ENCODE measurements around the gene PLEKHG3.

PLEKHG3 gene

DNA sequence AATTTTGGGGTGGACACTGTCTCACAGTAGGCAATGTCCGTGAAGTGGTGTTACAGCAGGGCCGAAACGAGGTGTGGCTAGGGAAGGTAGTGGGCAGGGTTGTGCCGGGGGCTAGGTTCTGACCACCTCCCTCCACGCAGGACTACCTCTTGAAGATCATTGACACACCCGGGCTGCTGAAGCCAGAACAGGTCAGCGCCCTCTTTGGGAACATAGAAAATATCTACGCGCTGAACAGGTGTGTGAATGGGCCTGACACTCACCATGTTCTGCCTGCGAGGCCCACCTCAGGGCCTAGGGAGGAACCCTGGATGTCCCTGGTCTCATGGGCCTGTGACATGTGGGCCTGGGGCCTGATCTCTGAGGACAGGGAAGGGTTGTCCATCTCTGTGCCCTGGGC is 24.6 kb downstream of the PLEKHG3 start:
- FAIRE-seq = no peak

DNA sequence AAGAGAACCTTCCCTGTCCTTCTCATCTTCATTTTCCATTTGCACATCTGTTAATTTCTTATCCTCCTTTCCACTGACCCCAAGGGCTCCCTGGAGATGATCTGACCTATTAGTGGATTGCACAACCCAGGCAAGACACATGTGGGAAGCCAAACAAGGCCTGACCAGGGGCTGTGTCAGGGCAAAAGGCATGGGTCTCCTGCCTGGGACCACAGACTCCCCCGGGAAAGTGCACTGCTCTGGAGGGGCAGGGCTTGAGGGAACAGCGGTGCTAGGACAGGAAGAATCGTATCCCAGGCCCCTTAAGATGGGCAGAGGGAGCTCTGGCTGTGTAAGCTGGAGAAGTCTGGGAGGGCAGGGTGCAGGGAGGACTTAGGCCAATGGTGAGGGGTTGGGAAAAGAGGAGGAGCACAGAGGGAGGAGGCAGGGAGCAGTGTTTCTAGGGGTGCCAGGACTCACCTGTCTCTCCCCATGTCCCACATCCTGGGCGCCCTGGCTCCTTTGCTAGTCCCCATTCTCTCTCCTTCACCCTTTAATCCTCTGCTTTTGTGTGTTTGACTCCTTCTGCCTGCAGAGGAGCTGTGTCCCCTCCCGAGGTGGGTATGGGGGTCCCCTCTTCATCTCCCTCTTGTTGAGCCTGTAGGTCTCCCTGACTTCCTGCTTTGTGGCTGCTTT is 25.3 kb downstream of the PLEKHG3 start:
- FAIRE-seq = no peak

DNA sequence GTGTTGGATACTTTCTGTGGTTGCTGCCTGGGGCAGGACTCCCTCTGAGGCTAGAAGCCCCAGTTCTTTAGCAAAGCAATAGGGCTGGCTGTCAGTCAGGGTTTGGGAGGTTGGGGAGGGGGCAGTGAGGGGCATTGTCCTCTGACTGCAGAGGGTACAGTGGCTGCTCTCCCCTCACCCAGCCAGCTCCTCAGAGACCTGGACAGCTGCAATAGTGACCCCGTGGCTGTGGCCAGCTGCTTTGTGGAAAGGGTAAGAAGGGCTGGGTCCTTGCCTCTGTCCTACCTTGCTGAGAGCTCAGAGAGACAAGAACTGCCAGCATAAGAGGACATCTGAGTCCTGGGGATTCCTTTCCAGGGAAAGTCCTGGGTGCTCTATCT is 25.8 kb downstream of the PLEKHG3 start:
- no peak for FAIRE-seq

DNA sequence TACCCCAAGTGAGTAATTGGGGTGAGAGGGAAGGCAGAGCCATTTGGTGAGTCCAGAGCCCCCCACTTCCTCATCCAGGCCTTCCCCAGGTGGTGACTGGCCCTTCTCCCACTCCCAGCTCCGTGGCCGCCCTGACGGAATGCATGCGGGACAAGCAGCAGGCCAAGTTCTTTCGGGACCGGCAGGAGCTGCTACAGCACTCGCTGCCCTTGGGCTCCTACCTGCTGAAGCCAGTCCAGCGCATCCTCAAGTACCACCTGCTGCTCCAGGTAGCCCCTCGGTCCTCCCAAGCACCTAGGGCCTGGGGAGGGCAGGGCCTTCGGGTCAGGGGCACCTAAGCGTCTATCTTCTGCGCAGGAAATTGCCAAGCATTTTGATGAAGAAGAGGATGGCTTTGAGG is 26.5 kb downstream of the PLEKHG3 start:
- no peak for FAIRE-seq

DNA sequence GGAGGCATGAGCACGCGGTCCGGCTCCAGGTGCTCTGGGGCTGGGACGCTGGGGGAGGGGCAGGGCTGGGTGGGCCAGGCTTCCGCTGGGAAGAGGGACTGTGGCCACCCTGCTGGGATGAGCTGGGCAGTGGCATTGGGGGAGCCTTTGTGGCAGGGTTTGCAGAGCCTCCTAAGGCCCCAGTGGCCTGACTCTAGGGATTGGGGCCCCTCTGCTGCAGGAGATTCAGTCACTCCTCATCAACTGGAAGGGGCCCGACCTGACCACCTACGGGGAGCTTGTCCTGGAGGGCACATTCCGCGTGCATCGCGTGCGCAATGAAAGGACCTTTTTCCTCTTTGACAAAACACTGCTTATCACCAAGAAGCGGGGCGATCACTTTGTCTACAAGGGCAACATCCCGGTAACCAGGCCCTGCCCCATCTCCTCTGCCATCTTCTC is 26.9 kb downstream of the PLEKHG3 start:
- FAIRE-seq = no peak

DNA sequence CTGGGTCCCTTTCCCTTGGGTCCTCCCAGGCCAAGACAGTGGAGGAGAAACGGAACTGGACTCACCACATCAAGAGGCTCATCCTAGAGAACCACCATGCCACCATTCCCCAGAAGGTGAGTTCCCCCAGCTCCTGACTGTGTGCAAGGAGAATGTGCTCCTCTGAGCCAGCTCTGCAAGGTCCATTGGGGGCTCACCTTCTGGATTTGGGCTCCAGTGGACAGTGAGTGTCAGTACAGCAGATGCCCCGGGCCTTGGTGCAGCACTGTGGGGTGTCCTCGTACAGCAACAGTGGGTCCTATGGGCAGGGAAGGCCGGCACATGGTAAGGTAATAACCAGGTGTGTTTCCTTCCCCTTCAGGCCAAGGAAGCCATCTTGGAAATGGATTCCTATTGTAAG is 27.8 kb downstream of the PLEKHG3 start:
- FAIRE-seq = no peak

DNA sequence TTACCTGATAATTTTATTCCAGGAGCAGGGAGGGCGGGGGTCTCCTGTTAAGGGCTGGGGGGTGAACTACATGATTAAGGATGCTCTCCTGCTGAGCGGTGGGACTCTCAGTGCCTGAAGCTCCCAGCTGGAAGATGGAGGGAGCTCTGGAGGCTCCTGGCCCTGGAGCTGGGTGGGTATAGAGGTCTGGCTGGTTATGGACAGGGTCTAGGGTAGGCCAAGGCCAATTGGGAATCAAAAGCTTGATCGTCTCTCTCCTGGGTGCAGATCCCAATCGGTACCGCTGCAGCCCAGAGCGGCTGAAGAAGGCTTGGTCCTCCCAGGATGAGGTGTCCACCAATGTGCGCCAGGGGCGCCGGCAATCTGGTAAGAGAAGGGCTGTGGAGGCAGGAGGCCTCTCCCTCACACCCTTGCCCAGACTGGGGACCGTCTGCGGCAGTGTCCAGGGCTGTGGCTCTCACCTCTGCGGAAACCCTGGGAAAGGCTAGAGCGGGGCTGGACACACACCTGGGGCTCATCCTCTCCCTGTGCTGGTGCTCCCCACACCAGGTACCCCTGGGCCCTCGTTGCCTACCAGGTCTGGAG is 28.4 kb downstream of the PLEKHG3 start:
- no peak for FAIRE-seq

DNA sequence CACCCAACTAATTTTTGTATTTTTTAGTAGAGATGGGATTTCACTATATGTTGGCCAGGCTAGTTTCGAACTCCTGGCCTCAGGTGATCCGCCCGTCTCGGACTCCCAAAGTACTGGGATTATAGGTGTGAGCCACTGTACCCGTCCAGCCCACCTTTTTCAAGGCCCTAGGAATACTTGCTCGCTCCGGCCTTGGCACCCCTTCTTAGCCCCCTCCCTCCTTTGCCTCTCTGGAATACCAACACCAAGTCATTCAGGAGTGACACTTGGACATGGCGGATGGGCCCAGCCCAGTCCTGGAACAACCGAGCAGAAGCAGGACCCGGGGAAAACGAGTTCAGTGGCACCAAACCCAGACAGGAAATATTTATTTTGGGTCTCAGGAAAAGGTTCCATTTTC is 29.1 kb downstream of the PLEKHG3 start:
- no peak for FAIRE-seq

DNA sequence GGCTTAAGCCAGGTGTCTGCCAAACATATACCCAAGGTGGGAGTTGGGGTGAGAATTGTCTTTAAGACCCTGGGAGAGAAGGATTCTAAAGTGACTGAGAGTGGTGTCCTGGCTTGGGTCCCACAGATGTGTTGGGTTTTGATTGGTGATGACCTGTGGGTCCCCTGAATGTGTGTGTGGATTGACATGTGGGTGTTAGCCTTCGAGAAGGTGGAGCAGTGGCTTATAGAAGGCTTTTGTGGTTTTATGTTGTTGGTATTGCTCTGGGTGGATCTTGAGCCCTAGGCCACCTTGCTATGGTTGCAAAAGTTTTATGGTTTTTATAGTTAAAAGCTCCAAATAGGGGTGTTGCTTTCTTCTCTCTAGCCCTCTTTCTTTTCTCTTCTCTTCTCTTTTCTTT is 29.7 kb downstream of the PLEKHG3 start:
- FAIRE-seq = no peak

DNA sequence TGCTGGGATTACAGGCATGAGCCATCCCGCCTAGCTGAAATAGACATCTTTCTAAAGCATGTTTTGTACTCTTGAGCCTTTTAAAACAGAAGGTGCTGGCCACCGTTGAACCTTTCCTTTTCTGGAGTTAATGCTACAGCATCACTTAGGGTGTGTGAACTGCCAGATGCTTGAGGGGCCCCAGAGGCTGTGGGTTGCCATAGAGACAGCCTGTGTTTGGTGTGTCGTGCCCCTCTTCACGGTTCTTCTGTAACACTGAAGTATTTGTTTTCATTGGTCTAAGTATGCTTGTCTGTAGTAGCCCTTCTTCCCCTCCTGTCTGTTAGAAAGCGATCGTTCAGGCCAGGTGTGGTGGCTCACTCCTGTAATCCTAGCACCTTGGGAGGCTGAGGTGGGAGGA is 30.8 kb downstream of the PLEKHG3 start:
- FAIRE-seq = no peak

DNA sequence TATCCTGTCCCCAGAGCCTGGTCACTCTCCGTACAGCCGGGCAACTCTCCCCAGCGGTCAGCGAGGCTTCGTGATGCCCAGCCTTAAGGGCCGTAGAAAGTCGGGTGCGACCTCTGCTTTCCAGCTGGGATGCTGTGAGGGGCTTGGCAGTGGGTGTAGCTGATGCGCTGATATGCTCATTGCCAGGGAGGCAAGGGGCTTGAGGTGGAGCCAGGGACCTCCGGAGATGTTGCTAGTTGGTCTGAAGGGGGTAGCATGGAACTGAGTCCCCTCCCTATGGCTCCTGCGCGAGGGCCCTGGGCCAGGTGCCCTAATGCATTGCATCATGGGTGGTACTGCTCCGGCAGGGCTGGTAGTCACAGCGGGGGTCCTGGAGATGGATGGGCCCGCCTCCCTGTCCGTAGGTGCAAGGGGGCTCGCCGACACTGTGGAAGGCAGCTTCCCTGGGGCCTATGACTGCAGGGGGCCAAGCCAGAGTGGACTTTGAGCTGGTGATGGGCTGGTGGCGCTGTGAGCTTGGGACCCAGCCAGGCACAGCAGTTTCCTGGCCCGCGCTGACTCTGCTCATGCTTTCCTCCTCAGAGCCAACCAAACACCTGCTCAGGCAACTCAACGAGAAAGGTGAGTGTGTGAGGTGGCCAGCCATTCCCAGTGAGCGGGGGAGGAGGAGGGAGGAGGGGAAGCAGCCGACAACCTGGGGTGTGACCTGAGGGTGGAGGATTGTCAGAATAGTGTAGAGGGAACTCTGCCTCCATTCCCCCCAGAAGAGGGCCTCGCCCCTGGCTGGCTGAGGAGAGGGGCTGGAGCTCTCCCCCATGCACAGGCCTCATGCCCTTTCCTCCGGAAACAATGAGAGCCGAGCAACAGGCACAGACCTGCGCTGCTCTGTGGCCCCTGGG is 32.3 kb downstream of the PLEKHG3 start:
- FAIRE-seq = peak; percentile 27

DNA sequence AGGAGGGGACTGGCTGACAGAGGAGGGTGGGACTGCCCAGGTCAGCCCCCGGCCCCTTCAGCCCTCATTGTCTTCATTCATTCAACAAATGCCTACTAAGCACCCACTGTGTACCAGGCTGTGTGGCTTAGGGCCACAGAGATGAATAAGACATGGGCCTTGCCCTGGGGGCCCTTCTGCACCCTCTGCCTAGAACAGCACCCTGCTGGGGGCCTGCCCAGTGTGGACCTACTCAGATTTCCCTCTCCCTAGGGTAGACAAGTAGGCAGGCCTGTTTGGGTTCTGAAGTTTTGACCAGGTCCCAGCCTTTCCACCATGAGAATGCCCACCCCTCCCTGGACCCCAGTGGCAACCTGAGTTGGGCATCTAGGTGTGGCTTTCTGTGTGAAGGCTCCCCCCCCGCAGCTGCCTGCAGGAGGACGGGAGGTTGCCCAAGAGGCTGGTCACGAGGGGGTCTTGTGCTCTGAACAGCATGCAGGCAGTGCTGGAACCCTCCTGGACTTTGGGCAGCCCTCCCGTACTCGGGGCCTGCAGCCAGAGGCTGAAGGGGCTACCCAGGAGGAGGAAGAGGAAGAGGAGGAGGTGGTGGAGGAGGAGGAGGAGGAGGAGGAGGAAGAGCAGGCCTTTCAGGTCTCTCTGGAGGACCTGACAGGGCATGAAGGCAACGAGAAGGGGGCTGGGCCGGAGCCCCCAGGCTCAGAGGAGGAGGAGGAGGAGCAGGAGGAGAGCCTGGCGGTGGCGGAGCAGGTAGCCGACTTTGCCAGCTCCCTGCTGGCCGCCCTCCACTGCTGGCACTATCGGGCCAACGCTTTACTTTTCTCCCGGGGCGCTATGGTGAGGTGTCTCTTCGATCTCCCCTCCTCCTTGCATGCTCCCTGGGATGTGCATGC is 33.4 kb downstream of the PLEKHG3 start:
- FAIRE-seq = no peak

DNA sequence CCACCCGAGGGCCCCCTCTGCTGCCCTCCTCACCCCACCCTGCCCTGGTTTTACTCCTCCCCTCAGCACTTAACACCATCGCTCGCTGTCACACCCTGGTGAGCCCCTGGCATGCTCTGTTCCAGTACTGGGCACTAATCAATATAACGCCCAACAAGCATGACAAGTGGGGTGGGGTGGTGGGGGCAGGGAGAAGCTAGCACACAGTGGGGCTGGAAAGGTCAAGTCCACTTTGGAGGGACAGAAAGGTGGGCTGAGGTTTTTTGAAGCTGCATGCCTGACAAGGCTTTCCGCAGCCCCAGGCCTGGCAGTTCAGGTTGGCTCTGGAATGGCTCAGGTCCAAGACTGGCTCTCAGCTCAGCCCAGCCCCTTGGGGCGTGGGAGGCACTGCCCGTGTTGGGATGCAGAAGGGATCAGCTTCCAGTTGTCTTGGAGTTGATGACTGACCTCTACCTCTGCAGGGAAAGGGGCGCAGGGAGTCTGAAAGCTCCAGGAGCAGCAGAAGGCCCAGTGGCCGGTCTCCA is 34.1 kb downstream of the PLEKHG3 start:
- no peak for FAIRE-seq

DNA sequence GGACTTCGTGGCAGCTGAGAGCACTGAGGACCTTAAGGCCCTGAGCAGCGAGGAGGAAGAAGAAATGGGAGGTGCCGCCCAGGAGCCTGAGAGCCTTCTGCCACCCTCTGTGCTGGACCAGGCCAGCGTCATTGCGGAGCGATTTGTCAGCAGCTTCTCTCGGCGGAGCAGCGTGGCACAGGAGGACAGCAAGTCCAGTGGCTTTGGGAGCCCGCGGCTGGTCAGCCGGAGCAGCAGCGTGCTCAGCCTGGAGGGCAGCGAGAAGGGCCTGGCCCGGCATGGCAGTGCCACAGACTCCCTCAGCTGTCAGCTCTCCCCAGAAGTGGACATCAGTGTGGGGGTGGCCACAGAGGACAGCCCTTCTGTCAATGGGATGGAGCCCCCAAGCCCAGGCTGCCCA is 37.0 kb downstream of the PLEKHG3 start:
- no peak for FAIRE-seq

DNA sequence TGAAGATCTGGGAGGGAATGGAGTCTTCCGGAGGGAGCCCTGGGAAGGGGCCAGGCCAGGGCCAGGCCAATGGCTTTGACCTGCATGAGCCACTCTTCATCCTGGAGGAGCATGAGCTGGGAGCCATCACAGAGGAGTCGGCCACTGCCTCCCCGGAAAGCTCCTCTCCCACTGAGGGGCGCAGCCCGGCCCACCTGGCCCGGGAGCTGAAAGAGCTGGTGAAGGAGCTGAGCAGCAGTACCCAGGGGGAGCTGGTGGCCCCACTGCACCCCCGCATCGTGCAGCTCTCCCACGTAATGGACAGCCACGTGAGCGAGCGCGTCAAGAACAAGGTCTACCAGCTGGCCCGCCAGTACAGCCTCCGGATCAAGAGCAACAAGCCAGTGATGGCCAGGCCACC is 37.7 kb downstream of the PLEKHG3 start:
- no peak for FAIRE-seq

DNA sequence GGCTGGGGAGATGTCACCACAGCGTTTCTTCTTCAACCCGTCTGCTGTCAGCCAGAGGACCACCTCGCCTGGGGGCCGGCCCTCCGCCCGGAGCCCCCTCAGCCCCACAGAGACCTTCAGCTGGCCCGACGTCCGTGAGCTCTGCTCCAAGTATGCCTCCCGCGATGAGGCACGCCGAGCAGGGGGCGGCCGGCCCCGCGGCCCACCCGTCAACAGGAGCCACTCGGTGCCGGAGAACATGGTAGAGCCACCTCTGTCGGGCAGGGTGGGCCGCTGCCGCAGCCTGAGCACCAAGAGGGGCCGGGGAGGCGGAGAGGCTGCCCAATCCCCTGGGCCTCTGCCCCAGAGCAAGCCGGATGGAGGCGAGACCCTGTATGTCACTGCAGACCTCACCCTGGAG is 38.8 kb downstream of the PLEKHG3 start:
- no peak for FAIRE-seq

DNA sequence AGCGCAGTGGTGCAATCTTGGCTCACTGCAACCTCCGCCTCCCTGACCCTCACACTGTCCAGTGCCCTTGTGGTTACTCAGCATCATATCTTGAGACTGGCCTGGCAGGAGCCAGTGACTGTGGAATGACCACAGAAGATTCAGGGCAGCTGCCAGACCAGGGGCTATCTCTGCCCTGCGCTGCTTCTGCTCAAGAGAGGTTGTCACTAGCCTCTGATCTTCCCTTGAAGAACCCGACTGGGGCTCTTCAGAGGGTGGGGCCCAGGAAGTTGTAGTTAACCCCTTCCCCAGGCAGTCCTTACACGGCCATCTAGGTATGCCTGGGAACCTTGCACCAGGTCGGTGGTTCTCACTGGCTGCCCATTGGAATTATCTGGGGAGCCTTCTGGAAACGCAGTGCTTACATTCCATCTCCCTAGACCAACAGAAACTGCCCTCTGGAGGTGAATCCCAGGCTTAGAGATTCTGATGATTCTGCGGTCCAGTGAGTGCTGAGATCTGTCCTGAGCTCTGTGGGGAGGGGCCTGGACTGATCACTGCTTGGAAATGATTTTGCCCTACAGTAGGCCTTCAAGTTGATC is 41.4 kb downstream of the PLEKHG3 start:
- FAIRE-seq = no peak

DNA sequence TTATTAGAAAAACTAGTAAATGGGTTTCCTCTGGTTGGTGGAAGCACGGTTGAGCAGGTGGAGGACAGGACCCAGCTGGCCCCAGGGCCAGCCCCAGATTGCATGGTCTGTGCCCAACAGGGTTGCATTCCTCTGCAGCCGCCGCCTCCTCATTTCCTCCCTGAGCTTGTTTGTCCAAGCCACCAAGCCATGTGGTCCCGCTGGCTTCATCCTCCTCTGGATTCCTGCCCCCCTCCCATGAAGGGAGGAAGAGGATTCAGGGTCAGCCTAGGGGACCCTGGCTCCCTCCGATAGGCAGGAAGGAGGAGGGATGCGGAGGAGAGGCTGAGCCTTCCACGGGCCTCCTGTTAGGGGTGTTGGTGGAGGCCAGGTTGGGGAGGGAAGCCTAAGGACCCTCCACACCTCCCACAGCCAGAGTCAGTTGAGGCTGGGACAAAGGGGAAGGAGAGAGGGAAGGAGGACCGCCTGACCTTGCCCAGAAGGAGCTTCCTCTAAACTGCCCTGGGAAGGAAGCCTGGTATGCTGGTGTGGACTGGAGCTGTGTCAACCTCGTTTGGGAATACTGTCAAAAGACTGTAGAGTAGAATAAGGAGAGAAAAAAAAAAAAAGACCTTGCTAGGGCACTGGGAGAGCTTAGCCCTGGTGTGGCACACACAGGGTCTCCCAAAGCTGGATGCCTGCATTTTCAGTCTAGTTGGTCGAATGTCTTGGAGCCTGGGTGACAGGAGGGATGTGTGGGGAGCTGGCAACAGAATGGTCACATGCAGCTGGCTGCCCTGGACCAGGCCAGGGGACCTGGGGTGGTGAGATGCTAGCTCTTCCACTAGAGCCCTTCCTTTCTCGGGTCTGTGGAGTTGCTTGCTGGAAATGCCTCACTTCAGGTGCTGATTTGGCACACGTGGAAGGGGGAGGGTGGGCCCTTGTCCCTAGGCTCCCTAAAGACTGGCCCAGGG is 42.4 kb downstream of the PLEKHG3 start:
- FAIRE-seq = no peak

DNA sequence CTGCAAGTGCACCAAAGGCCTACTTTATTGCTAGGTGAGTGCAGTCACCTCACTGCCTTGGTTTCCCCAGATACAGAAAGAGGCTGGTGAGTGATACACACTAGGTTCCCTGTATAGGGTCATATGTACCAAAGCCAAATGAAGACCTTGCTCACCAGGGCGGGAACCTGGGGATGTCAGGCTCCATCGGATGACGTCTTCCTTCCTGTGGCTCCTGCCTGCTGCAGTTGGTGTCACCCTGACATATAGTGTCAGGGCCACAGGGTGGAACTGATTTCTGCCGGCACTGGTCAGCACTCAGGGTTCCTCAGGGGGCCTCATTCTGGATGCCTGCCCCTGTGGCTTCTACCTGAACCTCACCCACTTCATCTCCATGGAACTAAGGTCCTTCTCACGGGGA is 43.1 kb downstream of the PLEKHG3 start:
- FAIRE-seq = no peak

DNA sequence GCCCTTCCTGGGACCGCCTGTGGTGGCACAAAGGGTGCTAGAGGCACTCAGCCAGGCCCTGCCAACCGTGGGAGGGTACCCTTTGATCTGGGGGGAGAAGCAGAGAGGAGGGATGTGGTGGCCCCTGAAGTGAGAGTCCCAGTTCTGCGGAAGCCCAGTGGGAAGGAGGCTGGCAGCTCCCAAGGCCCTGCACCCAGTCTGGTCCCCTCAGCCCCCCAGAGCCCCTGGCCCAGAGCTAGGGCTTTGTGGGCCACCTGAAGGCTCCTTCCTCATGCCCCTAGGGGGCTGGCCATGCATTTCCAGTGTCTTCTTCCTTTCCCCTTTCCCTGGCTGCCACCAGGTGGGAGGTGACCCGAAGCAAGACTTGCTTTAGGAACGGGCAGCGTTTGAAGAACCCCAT is 44.3 kb downstream of the PLEKHG3 start:
- no peak for FAIRE-seq

All from islet of Langerhans (tissue), 1 donor.